ENCODE measurements around the gene PTPRE.

Gene PTPRE

DNA sequence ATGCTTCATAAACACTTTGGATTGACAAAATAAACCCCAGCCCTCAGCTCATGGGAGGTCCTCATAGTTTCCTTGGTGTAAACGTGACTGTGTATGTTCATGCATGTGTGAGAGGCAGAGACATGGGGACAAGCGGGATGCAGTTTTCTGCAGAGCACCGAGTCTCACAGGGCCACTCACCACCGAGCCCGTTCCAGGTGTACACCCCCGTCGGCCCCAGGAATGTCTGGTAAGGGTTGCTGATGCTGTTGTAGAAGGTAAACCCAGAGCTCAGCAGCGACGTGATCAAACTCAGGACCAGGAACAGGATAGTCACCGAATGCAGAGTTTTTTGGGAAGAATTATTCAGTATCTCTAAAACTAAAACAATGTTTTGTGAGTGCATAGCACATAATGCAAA is 23.4 kb upstream of the PTPRE start:
- DNase-seq (ENCODE audit: low spot score) = no peak

DNA sequence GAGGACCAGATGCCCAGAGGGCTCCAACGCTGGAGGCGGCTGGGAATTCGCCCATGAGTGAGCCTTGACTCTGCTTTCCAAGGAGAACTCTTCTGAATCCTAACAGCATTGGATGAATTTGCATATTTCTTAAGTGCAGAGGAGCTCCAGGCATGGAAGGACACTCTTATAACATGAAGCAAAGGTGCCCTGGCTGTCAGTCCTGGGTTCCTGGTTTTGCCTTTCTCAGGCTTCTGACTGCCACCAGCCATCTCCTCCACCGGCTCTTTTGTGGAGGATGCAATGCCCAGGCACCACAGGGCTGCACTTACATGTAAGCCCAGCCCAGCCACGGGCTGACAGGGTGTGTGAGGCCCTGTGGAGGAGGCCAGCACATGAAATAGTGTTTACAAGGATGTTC is 22.4 kb upstream of the PTPRE start:
- no peak for DNase-seq (ENCODE audit: low spot score)

GRCh38 chr10:127886371-127887051 is 20.4 kb upstream of the PTPRE start:
- DNase-seq (ENCODE audit: low spot score) = peak; percentile 40

GRCh38 chr10:127887541-127888415 is 19.1 kb upstream of the PTPRE start:
- DNase-seq (ENCODE audit: low spot score) = no peak

- DNase-seq (ENCODE audit: low spot score) = no peak
Measured at GRCh38 chr10:127888521-127889312, 18.2 kb upstream of the PTPRE start.

- DNase-seq (ENCODE audit: low spot score) = no peak
Measured at GRCh38 chr10:127889605-127890195, 17.2 kb upstream of the PTPRE start.

GRCh38 chr10:127890216-127890615 is 16.7 kb upstream of the PTPRE start:
- no peak for DNase-seq (ENCODE audit: low spot score)

GRCh38 chr10:127890832-127891334 is 16.0 kb upstream of the PTPRE start:
- DNase-seq (ENCODE audit: low spot score) = no peak

DNA sequence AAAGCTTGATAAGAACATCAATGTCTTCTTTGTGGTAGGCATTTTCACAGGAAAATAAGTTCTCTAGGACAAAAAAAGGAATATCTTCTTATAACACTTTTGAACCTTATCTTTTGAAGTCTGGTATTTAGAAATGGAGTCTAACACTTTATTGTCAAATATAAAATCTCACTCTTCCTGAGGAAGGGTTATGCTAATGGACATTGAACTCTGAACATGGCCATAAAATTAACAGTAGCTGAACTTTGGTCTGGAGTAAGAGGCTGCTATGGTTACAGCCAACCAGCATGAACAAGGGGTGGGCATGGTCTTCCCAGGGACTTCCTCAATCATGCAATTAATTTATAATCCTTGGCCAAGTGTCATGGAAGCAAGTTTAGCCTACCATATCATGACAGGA is 14.2 kb upstream of the PTPRE start, which contains the start of gene CLRN3:
TSS of gene CLRN3 (minus strand) at position 199 of the 400 bp plus-strand sequence. CDS start at position 42, 157 bp downstream.
- no peak for DNase-seq (ENCODE audit: low spot score)

DNA sequence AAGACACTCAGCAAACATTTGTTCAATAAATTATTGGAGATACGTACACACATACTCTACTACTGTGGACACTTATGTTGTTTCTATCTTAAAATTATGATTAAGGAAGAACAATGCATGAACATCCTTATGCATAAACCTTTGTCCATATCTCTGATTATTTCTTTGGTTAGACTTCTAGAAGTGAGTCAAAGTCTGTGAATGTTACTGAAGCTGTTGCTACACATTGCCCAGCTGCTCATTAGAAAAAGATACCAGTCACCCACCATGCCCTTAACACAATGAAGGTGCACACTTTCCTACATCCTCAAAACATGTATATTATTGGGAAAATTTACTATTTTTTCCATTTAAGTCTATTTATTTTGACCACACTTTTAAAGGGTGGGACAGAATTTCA is 12.8 kb upstream of the PTPRE start:
- no peak for DNase-seq (ENCODE audit: low spot score)

DNA sequence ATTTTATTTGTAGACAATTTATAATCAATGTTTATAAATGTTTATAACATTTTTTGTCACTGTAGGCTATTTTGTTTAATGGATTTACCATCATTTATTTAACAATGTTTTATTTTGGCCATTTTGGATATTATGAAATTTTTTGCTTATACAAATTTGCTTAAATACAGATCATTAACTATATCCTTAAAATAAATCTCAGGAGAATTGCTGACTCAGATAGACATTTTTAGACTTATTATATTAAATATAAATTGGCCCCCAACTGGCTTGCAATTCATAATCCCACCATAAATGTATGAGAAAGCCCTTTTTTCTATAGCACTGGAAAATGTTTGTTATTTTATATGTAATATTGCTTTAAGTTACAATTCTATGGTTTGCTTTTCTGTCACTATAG is 10.3 kb upstream of the PTPRE start:
- no peak for DNase-seq (ENCODE audit: low spot score)

DNA sequence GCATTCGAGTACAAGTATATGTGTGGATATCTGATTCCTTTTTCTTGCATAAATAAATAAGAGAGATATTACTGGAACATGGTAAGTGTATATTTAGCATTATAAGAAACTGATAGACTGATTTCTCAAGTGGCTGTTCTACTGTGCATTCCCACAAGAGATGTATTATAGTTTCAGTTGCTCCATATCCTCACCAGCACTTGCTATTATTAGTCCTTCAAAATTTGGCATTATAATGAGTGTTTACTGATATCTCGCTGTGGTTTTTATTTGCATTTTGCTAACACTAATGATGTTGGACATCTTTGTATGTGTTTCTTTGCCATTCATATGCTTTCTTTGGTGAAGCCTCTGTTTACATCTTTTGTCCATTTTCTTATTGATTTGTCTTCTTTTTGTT is 9.7 kb upstream of the PTPRE start:
- no peak for DNase-seq (ENCODE audit: low spot score)

- no peak for DNase-seq (ENCODE audit: low spot score)
Measured at GRCh38 chr10:127899766-127900387, 7.0 kb upstream of the PTPRE start.

- no peak for DNase-seq (ENCODE audit: low spot score)
Measured at GRCh38 chr10:127903789-127904188, 3.1 kb upstream of the PTPRE start.

DNA sequence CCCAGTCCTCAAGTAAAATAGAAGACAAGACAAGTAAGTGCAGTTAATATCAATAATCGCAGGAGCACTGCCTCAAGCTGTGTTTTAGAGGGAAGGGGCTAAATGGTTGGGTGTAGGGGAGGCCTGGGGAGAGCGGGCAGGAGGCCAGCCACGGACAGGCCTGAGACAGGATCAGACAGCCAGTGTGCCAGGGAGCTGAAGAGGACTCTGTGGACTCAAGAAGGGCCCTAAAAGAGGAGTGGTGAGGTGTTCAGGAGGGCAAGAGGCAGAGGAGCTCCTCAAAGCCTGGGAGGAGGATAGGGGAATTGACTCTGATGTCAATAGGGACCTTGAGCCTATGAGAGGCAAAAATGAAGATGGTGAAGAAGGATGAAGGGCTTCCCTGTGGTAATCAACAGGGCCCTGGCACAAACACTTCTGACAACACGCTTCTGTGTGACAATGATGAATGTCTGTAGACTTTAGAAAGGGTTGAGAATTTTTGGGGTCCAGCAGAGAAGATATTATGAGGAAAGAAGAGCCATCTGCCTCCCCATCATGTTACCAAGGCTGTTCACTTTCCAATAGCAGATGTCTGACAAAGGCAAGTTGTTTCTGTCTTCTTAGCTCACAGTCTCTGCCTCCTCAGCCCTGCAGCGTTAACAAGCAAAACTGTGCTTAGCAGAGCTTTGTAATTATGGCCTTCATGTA is 2.4 kb upstream of the PTPRE start:
- no peak for DNase-seq (ENCODE audit: low spot score)

DNA sequence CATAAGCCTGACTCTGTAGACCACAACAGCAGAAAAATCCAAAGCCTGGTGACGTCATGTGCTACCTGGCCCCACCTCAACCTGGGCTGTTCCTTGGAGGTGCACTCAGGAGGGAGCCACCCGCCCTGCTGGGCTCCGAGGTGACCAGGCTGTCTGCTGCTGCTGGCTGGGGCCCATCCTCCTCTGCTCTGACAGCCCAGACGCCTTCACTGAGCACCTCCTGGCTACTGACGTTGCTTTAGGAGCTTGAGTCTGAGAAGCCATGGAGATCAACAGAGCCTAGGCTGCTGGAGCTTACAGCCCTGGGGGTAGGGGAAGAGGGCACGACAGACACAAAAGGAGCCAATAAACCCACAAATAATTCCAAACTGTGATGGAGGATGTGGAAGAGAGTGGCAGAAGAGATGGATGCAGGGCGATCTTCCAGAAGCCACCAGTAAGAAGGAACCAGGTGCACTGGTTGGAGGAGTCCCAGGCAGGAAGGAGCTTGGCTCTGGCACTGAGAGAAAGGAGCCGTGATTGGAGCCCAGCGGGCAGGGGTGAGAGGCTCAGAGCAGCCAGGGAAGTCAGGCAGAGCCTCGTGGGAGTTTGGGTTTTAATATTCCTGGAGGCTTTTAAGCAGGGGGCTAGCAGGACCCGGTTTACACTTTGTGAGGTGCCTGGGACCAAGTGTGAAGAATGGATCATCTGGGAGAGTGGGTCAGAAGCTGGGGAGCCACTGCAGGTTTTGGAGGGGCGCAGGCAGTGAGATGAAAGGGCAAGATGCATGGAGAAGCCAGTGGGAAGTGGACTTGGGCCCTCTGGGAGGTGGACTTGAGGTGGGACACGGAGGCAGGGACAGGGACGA is 1.7 kb upstream of the PTPRE start:
- DNase-seq (ENCODE audit: low spot score) = no peak

DNA sequence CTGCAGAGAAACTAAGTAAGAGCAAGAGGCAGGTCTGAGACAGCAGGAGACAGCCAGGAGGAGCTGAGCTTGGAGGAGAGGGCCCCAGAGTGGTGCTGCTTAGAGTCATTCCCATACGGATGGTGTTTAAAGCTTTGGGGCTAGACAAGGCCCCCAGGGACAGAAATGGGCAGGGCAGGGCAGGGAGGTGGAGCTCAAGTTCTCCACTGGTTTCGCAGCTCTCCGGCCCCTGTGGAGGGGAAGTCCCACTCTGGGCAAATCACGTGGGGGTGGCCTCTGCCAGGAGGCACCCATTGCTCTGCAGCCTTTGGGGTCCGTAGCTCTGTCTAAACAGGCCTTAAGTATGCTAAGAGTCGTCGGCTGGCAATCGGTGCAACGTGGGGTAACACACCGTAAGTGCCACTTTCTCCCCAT is 1.0 kb upstream of the PTPRE start:
- DNase-seq (ENCODE audit: low spot score) = no peak

DNA sequence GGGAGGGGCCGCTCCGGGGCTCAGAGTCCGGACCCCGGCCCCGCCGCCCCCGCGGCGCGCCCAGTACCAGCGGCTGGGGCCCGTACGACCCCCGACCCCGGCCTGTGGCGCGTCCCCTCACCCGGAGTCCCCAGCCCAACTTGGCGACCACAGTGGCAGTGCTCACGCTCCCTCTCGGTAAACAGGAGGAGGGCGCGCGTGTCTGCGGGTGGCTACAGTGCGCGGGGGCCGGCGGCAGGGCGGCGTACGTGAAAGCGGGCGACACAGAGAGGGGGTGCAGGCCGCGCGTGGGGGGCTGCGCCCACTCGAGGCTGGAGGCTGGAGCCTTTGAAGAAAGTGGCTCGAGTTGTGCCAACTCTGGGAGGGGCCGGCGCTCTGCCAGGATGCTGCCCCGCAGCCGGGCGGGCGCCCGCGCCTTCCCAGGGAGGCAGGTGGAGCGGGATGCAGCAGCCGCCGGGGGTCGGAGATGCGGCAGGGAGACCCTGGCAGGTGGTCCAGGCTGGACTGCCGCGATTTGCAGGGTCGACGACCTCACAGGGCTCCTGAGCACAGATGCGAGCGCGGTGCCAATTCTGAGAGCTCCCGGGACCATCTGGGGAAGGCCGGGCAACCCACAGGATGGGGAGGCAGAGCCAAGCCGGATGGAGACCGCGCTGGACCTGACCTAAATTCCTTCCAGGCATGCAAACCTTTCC is 655 bp downstream of the PTPRE start:
- DNase-seq (ENCODE audit: low spot score) = no peak
